Ovary (tissue), 3 donors: Measurements from ENCODE around the gene LAMC1.

ENCODE experiments used
- POLR2A ChIP-seq: fragments of 450-650 bp; IDR thresholded peaks from one replicate; pipeline ENCODE4 v1.6.1; 2017; ENCODE audit warnings: antibody characterized with exemption, mild to moderate bottlenecking, moderate library complexity
- TF ChIP-seq, protein P1 (sequence below), 3 donors: fragments of 450-650 bp in 2 of 3; fragments of 200-600 bp in 1 of 3; IDR thresholded peaks; one replicate each; pipeline versions ENCODE4 v1.5.1 to v1.8.0; 2016 to 2022; ENCODE audit warnings: antibody characterized with exemption in 3 of 3, mild to moderate bottlenecking in 1 of 3
- donor health status: DM: no; HTN: no; CAD: no.

DNA sequence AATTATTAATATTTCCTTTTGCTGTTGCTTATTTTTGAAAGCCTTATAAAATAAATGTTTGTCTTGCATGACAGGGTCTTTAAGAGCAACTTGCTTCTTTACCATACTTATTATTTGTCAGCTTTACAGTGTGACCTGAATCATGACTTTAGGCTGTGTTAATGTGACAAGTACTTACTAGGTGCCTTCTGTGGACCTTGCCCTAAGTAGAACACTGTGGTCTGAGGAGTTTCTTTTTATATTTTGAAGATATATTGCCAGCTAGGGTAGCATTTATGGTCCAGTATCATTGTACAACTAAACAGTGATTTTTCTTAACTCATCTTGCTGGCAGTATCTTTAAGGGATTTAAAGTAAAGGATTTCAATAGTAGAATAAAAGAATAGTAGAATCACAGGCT, 117.4 kb downstream of the LAMC1 start:
- TF ChIP-seq, protein P1, sequence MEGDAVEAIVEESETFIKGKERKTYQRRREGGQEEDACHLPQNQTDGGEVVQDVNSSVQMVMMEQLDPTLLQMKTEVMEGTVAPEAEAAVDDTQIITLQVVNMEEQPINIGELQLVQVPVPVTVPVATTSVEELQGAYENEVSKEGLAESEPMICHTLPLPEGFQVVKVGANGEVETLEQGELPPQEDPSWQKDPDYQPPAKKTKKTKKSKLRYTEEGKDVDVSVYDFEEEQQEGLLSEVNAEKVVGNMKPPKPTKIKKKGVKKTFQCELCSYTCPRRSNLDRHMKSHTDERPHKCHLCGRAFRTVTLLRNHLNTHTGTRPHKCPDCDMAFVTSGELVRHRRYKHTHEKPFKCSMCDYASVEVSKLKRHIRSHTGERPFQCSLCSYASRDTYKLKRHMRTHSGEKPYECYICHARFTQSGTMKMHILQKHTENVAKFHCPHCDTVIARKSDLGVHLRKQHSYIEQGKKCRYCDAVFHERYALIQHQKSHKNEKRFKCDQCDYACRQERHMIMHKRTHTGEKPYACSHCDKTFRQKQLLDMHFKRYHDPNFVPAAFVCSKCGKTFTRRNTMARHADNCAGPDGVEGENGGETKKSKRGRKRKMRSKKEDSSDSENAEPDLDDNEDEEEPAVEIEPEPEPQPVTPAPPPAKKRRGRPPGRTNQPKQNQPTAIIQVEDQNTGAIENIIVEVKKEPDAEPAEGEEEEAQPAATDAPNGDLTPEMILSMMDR (IDR thresholded peaks at IDR 0.05): no peak
- TF ChIP-seq POLR2A: no peak
